ENCODE data around the gene RPS21.

The RPS21 gene

GRCh38 chr20:62428002-62428372 lies 41.1 kb downstream of the RPS21 start:
- DNase-seq, result no peak

- no peak for DNase-seq
Observed at GRCh38 chr20:62428396-62429295, 41.7 kb downstream of the RPS21 start.

- DNase-seq, result no peak
Observed at GRCh38 chr20:62429455-62430310, 42.8 kb downstream of the RPS21 start.

DNA sequence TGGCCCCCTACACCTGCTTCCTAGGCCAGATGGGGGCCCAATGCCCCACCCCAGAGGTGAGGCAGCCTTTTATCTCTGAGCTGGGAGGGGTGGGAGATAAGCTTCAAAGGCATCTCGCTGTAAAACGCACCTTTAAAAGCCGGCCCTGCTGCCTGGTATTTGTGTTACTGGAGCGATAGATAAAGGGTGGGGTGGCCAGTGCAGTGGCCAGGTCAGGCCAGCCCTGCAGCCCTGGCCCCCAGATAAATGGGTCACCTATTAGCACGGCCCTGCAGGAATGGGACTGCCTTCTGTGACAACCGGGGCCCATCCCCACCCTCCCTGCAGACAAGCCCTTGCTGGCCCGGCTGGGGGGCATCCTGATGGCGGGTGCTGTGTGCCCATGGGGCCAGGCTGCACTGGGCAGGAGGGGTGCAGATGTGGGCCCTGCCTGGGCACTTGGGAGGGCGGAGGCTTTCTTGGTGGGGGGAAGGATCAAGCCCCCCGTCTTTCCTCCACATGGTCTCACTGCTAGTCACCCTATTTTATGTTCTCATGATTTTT lies 43.5 kb downstream of the RPS21 start:
- no peak for DNase-seq

GRCh38 chr20:62430866-62431447 lies 44.1 kb downstream of the RPS21 start:
- no peak for DNase-seq

DNA sequence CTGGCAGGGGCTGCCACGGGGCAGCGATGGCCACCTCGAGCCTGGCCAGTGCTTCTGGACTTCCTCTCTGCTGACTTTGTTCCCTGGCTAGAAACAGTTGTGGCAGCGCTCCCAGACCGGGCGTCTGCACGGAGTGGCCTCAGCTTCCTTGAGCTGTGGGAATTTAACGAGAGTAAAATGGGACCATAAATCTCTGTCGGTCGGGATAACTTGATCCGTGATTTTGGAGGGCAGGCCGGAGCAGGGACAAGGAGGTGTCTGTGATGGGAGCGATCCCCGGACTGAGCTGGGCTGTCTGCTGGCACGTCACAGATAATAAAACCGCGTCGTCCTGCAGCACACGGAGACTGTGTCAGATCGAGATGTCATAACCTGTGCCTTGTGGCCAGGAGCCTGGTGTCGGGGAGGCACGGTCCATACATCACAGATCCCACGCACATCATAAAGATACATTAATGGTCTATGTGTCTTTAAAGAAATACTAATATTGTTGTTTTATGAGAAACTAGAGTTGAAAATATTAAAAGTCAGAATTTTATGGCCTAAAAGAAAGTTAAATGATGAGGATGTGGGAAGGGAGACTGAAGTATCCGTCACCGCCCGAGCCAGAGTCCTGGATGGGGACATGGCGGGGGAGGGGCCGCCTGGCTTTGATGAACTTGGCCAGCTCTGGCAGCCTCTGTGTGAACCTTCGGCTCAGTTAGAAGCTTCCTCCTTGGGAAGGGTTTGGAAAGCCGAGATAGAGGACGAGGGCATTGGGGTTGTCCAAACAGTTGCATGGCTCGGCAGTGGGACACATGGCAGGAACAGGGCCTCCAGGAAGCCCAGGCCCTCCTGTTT lies 47.0 kb downstream of the RPS21 start:
- no peak for DNase-seq

GRCh38 chr20:62436692-62437091 lies 49.8 kb downstream of the RPS21 start:
- DNase-seq, result no peak

DNA sequence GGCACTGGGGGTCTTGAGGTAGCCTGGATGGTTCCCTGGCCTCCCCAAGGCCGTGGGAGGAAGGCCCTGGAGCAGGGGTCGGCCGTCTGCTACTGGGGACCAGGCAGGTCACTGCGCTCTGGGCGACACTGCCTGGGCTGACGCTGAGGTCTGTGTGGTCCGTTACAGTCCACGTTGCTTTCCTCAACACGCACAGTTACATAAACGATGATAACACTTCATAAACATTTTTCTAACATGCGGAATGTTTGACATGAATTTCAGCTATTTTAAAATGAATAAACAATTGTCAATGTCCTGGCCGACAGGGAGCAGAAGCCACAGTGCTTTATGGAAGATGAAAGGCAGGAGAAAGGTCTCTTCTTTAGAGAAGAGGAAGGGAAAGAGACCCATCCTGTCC lies 50.6 kb downstream of the RPS21 start:
- DNase-seq, result no peak

DNA sequence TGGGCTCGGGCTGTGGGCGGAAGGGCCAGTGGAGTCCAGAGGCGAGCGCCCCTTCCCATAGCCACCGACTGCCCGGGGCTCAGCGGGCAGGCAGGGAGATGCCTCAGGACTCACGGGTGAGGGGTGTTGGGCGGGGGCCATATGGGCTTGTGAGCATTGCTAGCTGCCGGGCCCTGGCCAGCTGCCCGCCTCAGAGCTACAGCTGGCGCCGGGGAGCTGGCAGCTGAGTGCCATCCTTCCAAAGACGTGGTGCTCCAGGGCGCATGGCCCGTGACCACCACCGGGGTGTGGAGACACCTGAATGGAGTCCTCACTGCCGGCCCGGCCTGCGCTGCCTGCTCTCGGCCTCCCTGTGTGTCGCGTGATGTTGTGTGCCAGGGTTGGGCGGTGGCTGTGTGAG lies 51.0 kb downstream of the RPS21 start:
- no peak for DNase-seq

Measured in activated CD4-positive, alpha-beta T cell treated with anti-CD3 and anti-CD28 coated beads, Interleukin-2, amount 50 U/mL, for 4 hours (primary cell).